Suprapubic skin (tissue), 4 donors: ENCODE measurements around the gene MOCS3. TPM values are rescaled to one million over a fixed set of nuclear protein-coding genes. Genes with fewer than 3 reads are reported as not detected.
A peak's percentile ranks its signal among the peaks of the same experiment; 100 is the strongest.

Experiments used
- DNase-seq, 2 donors: peaks; one replicate each; pipeline ENCODE4 v3.0.0-alpha.2; 2019; ENCODE audit warnings: low spot score in 2 of 2
- H3K27ac ChIP-seq: fragments of 200-600 bp; sonication (generic); one replicate; pipeline ENCODE4 v1.5.1; 2019
- H3K27me3 ChIP-seq: fragments of 200-600 bp; sonication (generic); one replicate; pipeline ENCODE4 v1.5.1; 2019
- H3K36me3 ChIP-seq: fragments of 200-600 bp; sonication (generic); one replicate; pipeline ENCODE4 v1.5.1; 2019
- H3K4me1 ChIP-seq: fragments of 200-600 bp; sonication (generic); one replicate; pipeline ENCODE4 v1.5.1; 2019
- H3K4me3 ChIP-seq: fragments of 200-600 bp; sonication (generic); one replicate; pipeline ENCODE4 v1.5.1; 2019; ENCODE audit warnings: mild to moderate bottlenecking
- H3K9me3 ChIP-seq: fragments of 200-600 bp; sonication (generic); one replicate; pipeline ENCODE4 v1.5.1; 2019
- EP300 ChIP-seq: sonication (generic); formaldehyde crosslinking; IDR thresholded peaks from one replicate; pipeline ENCODE4 v1.6.1; 2017; ENCODE audit warnings: antibody characterized with exemption
- POLR2A ChIP-seq, 2 donors: fragments of 450-650 bp; IDR thresholded peaks; one replicate each; pipeline ENCODE4 v1.6.1; 2017; ENCODE audit warnings: antibody characterized with exemption in 2 of 2, mild to moderate bottlenecking in 2 of 2, moderate library complexity in 2 of 2
- POLR2AphosphoS5 ChIP-seq, 3 donors: sonication (generic); formaldehyde crosslinking; IDR thresholded peaks; one replicate each; pipeline ENCODE4 v1.6.1; 2017; ENCODE audit warnings: antibody characterized with exemption in 3 of 3
- WGBS: methylation state at CpG from one replicate; pipeline ENCODE4 v1.1.5; 2018; 5-methylcytosine and 5-hydroxymethylcytosine counted together
- total RNA-seq, 4 donors: library from RNA; depleted of rRNA; stranded (reverse); fragments of >200 nt; gene quantifications; one replicate each; pipeline ENCODE4 v1.1.0, GENCODE V29; 2016
- TF ChIP-seq, protein P1 (sequence below), 2 donors: fragments of 200-600 bp in 1 of 2; fragments of 450-650 bp in 1 of 2; sonication (generic) in 1 of 2; IDR thresholded peaks; one replicate each; pipeline ENCODE4 v1.5.1; 2016 to 2019; ENCODE audit warnings: antibody characterized with exemption in 2 of 2, mild to moderate bottlenecking in 1 of 2, moderate library complexity in 1 of 2

The MOCS3 gene
- total RNA-seq, 4 donors from 2014 or later: 4.5 to 7.4 (median 6.5) TPM

DNA sequence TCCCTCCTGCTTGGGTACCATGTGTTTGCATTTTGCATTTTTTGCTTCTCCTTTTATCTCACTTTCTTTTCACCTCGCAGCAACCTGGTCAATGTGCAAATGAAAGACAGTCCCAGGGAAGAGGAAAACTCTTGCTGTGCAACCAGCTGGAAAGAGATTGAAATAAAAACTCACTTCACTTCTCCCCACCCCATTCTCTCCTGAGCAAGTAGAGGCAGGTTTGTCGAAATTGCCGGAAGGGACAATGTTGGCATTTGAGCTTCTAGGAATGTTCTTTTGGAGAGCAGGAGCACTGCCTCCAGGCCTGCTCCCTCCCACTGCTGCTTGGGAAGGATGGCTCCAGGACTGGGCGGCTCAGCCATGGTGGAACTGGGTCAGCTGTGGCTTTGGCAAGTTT, 33.7 kb downstream of the MOCS3 start:
- H3K9me3 ChIP-seq: no peaks in the 10 kb centered on the region
- H3K4me1 ChIP-seq: no peaks in the 10 kb centered on the region
- DNase-seq: no peak
- H3K36me3 ChIP-seq: no peaks in the 10 kb centered on the region
- peak overlapping the region; percentile 26 for H3K27ac ChIP-seq
- 27% methylated on average over 4 of the region's 4 CpGs for WGBS
- TF ChIP-seq POLR2A (IDR thresholded peaks at IDR 0.05): no peak
- TF ChIP-seq EP300: no peak
- TF ChIP-seq, protein P1, sequence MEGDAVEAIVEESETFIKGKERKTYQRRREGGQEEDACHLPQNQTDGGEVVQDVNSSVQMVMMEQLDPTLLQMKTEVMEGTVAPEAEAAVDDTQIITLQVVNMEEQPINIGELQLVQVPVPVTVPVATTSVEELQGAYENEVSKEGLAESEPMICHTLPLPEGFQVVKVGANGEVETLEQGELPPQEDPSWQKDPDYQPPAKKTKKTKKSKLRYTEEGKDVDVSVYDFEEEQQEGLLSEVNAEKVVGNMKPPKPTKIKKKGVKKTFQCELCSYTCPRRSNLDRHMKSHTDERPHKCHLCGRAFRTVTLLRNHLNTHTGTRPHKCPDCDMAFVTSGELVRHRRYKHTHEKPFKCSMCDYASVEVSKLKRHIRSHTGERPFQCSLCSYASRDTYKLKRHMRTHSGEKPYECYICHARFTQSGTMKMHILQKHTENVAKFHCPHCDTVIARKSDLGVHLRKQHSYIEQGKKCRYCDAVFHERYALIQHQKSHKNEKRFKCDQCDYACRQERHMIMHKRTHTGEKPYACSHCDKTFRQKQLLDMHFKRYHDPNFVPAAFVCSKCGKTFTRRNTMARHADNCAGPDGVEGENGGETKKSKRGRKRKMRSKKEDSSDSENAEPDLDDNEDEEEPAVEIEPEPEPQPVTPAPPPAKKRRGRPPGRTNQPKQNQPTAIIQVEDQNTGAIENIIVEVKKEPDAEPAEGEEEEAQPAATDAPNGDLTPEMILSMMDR (IDR thresholded peaks at IDR 0.05): no peak
- no peak for TF ChIP-seq POLR2AphosphoS5 (IDR thresholded peaks at IDR 0.05)
- H3K27me3 ChIP-seq: no peaks in the 10 kb centered on the region
- no peak overlapping the region for H3K4me3 ChIP-seq

DNA sequence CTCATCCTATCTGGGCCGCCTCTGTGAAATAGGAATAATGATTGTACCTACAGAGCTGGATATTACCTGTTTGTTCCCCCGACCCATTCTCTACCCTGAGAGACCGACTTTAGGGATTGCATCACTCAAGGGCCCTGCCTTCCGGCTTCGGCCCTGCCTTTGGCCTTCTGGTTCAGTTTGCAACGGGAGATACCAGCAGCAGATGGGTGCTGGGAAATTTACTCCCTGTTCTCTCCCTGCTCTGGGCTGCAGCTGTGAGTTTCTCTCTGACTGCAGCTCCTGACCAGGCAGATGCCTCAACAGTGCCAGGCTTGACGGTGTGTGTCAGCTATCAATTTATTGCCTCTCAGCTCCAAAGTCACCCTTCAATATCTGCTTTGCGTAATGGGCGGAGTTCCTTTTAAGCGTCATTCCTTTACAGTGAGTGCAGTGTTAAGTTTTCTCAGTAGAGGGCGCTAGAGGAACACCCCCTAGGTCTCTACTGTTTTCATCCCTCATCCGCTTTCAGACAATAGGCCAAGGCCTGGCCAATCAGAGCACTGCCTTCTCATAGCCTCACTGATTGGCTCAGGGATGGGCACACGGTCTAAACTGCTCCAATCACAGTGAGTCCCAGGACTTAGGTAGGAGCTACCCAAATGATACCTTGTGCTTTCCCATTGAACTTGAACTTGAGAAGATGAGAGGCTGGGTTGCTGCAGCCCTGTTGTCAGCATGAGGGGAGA, 34.3 kb downstream of the MOCS3 start:
- peak overlapping the region; percentile 26 for H3K27ac ChIP-seq
- H3K4me3 ChIP-seq: no peak overlapping the region
- TF ChIP-seq POLR2A (IDR thresholded peaks at IDR 0.05) (no peak), EP300 (no peak)
- TF ChIP-seq, protein P1 (IDR thresholded peaks at IDR 0.05): peak; percentile 29 to 67
- H3K36me3 ChIP-seq: no peaks in the 10 kb centered on the region
- WGBS: 37% methylated on average over 12 of the region's 13 CpGs
- no peaks in the 10 kb centered on the region for H3K27me3 ChIP-seq
- H3K9me3 ChIP-seq: no peaks in the 10 kb centered on the region
- no peak for DNase-seq
- H3K4me1 ChIP-seq: no peaks in the 10 kb centered on the region

DNA sequence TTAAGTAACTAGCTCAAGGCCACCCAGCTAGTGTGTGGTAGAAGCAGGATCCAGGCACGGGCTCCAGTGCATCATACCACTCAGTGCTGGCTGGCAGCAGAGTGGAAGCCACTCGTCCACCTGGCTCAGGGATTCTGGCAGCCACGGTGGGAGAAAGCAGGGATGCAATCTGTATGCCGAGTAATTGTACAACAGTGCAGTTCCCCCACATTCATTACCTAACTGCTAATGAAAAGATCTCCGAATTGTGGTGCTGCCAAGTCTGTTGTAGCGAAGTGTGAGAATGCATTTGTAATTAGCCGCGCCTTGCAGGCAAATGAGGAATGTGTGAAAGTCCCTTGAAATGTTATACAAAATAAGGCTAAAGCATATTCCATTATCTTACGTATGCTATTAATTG, 35.3 kb downstream of the MOCS3 start:
- no peak for DNase-seq
- no peak overlapping the region for H3K27ac ChIP-seq
- TF ChIP-seq POLR2A (IDR thresholded peaks at IDR 0.05): no peak
- TF ChIP-seq, protein P1 (IDR thresholded peaks at IDR 0.05): no peak
- no peak for TF ChIP-seq EP300
- no peak for TF ChIP-seq POLR2AphosphoS5 (IDR thresholded peaks at IDR 0.05)
- no peaks in the 10 kb centered on the region for H3K36me3 ChIP-seq
- H3K4me3 ChIP-seq: no peak overlapping the region
- H3K4me1 ChIP-seq: no peaks in the 10 kb centered on the region
- H3K9me3 ChIP-seq: no peaks in the 10 kb centered on the region
- WGBS: 52% methylated on average over 9 of the region's 9 CpGs
- peaks cover under 1% of the 10 kb centered on the region for H3K27me3 ChIP-seq

DNA sequence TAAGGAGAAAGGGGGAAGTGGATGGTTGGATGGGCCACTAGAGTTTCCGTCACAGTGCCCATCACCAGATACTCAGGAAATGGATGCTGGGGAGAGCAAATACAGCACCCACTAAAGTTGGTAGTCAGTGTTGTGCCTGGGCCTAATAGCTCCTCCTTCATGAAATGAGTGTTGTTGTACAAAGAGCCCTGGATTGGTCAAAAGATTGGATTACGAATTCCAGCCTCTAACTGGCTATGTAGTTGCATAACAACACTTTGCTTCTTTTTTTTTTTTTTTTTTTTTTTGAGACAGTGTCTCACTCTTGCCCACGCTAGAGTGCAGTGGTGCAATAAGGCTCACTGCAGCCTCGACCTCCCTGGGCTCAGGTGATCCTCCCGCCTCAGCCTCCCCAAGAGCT, 36.9 kb downstream of the MOCS3 start:
- 85% methylated on average over 5 of the region's 5 CpGs for WGBS
- TF ChIP-seq POLR2A (IDR thresholded peaks at IDR 0.05): no peak
- TF ChIP-seq POLR2AphosphoS5 (IDR thresholded peaks at IDR 0.05): no peak
- TF ChIP-seq, protein P1 (IDR thresholded peaks at IDR 0.05): no peak
- TF ChIP-seq EP300: no peak
- H3K36me3 ChIP-seq: no peaks in the 10 kb centered on the region
- H3K27ac ChIP-seq: no peak overlapping the region
- no peak for DNase-seq
- H3K27me3 ChIP-seq: peaks cover 3% of the 10 kb centered on the region
- no peaks in the 10 kb centered on the region for H3K9me3 ChIP-seq
- no peak overlapping the region for H3K4me3 ChIP-seq
- H3K4me1 ChIP-seq: no peaks in the 10 kb centered on the region

DNA sequence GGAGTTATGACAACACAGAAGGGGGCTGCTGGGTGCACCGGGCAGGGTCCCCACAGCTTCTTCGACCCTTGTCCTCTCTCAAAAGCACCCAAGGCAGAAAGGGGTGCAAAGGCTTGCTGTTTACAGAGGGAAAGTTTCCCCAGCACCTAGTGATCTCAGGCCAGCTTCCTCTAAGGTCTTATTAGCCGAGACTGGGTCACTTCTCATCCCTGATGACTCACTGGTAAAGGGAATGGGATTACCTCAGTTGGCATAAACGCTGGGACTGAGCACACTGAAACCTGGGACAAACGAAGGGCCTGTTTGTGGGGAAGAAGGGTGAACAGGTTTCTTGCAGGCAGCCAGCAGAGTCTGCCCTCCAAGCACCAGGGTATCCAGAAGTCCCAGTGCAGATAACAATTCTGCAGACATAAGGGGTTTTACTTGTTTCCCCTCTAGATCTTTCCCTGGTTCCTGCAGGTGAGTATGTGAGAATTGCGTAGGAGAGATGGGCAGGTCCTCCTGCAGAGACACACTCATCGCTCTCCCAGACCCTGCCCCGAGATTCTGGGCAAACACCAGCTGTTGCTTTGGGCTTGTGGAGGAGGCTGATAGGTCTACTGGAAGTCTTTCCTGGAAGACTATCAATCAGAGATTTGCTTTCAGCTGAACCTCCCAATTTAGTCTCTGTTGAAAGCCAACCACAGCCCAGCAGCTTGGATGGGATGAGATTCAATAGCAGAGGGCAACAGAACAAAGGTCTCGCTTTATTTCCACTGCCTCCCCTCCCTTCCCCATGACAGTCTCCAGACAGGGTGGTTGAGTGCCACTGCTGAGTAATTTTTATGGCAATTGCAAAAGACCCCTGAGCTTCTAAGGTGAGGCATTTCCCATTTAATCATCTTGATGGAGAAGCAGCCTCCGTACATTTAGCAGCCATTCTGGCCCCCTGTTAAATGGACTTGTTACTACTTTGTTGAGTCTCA, 38.6 kb downstream of the MOCS3 start:
- Histone ChIP-seq H3K4me3 (no peak overlapping the region), H3K27me3 (peaks cover 3% of the 10 kb centered on the region), H3K36me3 (no peaks in the 10 kb centered on the region), H3K27ac (no peak overlapping the region), H3K4me1 (no peaks in the 10 kb centered on the region), H3K9me3 (no peaks in the 10 kb centered on the region)
- DNase-seq: no peak
- WGBS: 58% methylated on average over 10 of the region's 10 CpGs
- TF ChIP-seq POLR2AphosphoS5 (IDR thresholded peaks at IDR 0.05): no peak
- no peak for TF ChIP-seq POLR2A (IDR thresholded peaks at IDR 0.05)
- TF ChIP-seq, protein P1 (IDR thresholded peaks at IDR 0.05): no peak
